ENCODE results near the gene PSME2. TPM values are rescaled to one million over a fixed set of nuclear protein-coding genes. Genes with fewer than 3 reads are reported as not detected.

Gene PSME2
- total RNA-seq, 1 donor from 2014 or later: 173 TPM

GRCh38 chr14:24186831-24187538 lies 40.6 kb upstream of the PSME2 start:
- TF ChIP-seq CTCF (IDR thresholded peaks at IDR 0.05; ENCODE audit: insufficient read depth, low read depth, low read length) (no peak), EZH2 (IDR thresholded peaks at IDR 0.05; ENCODE audit: insufficient read depth, low read length) (no peak)
- no peak for DNase-seq (ENCODE audit: low read depth)
- H3K27ac Mint-ChIP-seq (ENCODE audit: unreplicated experiment): peak overlapping the region; percentile 47

GRCh38 chr14:24185741-24186140 lies 39.3 kb upstream of the PSME2 start:
- peaks cover 32% of the 10 kb centered on the region for H4K20me1 ChIP-seq (ENCODE audit: insufficient read depth, low read length)
- no peak for DNase-seq (ENCODE audit: low read depth)
- H3K27me3 Mint-ChIP-seq (ENCODE audit: low read depth, unreplicated experiment): no peaks in the 10 kb centered on the region
- H2AFZ ChIP-seq (ENCODE audit: low read depth, low read length): no peak overlapping the region
- no peaks in the 10 kb centered on the region for H3K9me3 Mint-ChIP-seq (ENCODE audit: unreplicated experiment)
- TF ChIP-seq CTCF (IDR thresholded peaks at IDR 0.05; ENCODE audit: insufficient read depth, low read depth, low read length) (no peak), EZH2 (IDR thresholded peaks at IDR 0.05; ENCODE audit: insufficient read depth, low read length) (no peak)
- H3K27me3 ChIP-seq (ENCODE audit: insufficient read depth, low read length): no peaks in the 10 kb centered on the region
- H3K9ac ChIP-seq (ENCODE audit: low read length): no peak overlapping the region
- H3K27ac Mint-ChIP-seq (ENCODE audit: unreplicated experiment): no peak overlapping the region
- no peak overlapping the region for H3K27ac ChIP-seq (ENCODE audit: low read depth, low read length)
- peaks cover 25% of the 10 kb centered on the region for H3K36me3 ChIP-seq (ENCODE audit: insufficient read depth, low read length)
- no peaks in the 10 kb centered on the region for H3K9me3 ChIP-seq (ENCODE audit: insufficient read depth, low read depth, low read length)
- peaks cover 12% of the 10 kb centered on the region for H3K36me3 Mint-ChIP-seq (ENCODE audit: low read depth, unreplicated experiment)
- FAIRE-seq: no peak
- H3K4me1 Mint-ChIP-seq (ENCODE audit: low read depth, unreplicated experiment): peaks cover 15% of the 10 kb centered on the region
- H3K4me1 ChIP-seq (ENCODE audit: insufficient read depth, low read length): peaks cover 14% of the 10 kb centered on the region
- no peak overlapping the region for H3K4me3 ChIP-seq (ENCODE audit: insufficient read depth, low read depth, low read length)
- H3K79me2 ChIP-seq (ENCODE audit: insufficient read depth, low read length): peaks cover 32% of the 10 kb centered on the region
- H3K4me3 Mint-ChIP-seq (ENCODE audit: unreplicated experiment): no peak overlapping the region
- no peak overlapping the region for H3K4me2 ChIP-seq (ENCODE audit: low read length)

More at GRCh38 chr14:24186831-24187538, 40.6 kb upstream of the PSME2 start:
- Histone ChIP-seq H3K4me3 (ENCODE audit: insufficient read depth, low read depth, low read length) (peak overlapping the region; percentile 83), H2AFZ (ENCODE audit: low read depth, low read length) (no peak overlapping the region), H3K9ac (ENCODE audit: low read length) (peak overlapping the region; percentile 83), H3K4me2 (ENCODE audit: low read length) (peak overlapping the region; percentile 96), H3K36me3 (ENCODE audit: insufficient read depth, low read length) (peaks cover 26% of the 10 kb centered on the region), H3K27me3 (ENCODE audit: insufficient read depth, low read length) (no peaks in the 10 kb centered on the region), H4K20me1 (ENCODE audit: insufficient read depth, low read length) (peaks cover 30% of the 10 kb centered on the region), H3K9me3 (ENCODE audit: insufficient read depth, low read depth, low read length) (no peaks in the 10 kb centered on the region), H3K4me1 (ENCODE audit: insufficient read depth, low read length) (peaks cover 14% of the 10 kb centered on the region), H3K79me2 (ENCODE audit: insufficient read depth, low read length) (peaks cover 39% of the 10 kb centered on the region), H3K27ac (ENCODE audit: low read depth, low read length) (no peak overlapping the region)
- peaks cover 6% of the 10 kb centered on the region for H3K36me3 Mint-ChIP-seq (ENCODE audit: low read depth, unreplicated experiment)
- H3K9me3 Mint-ChIP-seq (ENCODE audit: unreplicated experiment): no peaks in the 10 kb centered on the region
- no peak for FAIRE-seq
- peaks cover 15% of the 10 kb centered on the region for H3K4me1 Mint-ChIP-seq (ENCODE audit: low read depth, unreplicated experiment)
- no peaks in the 10 kb centered on the region for H3K27me3 Mint-ChIP-seq (ENCODE audit: low read depth, unreplicated experiment)
- peak overlapping the region; percentile 74 for H3K4me3 Mint-ChIP-seq (ENCODE audit: unreplicated experiment)

GRCh38 chr14:24185026-24185425 lies 38.6 kb upstream of the PSME2 start:
- Mint-ChIP-seq H3K36me3 (ENCODE audit: low read depth, unreplicated experiment) (peaks cover 12% of the 10 kb centered on the region), H3K27ac (ENCODE audit: unreplicated experiment) (no peak overlapping the region), H3K27me3 (ENCODE audit: low read depth, unreplicated experiment) (no peaks in the 10 kb centered on the region), H3K4me1 (ENCODE audit: low read depth, unreplicated experiment) (peaks cover 14% of the 10 kb centered on the region), H3K9me3 (ENCODE audit: unreplicated experiment) (no peaks in the 10 kb centered on the region), H3K4me3 (ENCODE audit: unreplicated experiment) (no peak overlapping the region)
- no peak overlapping the region for H3K4me2 ChIP-seq (ENCODE audit: low read length)
- DNase-seq (ENCODE audit: low read depth) (no peak), FAIRE-seq (no peak)
- no peaks in the 10 kb centered on the region for H3K27me3 ChIP-seq (ENCODE audit: insufficient read depth, low read length)
- peaks cover 31% of the 10 kb centered on the region for H3K36me3 ChIP-seq (ENCODE audit: insufficient read depth, low read length)
- no peak overlapping the region for H2AFZ ChIP-seq (ENCODE audit: low read depth, low read length)
- H3K79me2 ChIP-seq (ENCODE audit: insufficient read depth, low read length): peaks cover 28% of the 10 kb centered on the region
- H3K27ac ChIP-seq (ENCODE audit: low read depth, low read length): no peak overlapping the region
- no peak for TF ChIP-seq CTCF (IDR thresholded peaks at IDR 0.05; ENCODE audit: insufficient read depth, low read depth, low read length)
- TF ChIP-seq EZH2 (IDR thresholded peaks at IDR 0.05; ENCODE audit: insufficient read depth, low read length): no peak
- no peak overlapping the region for H3K9ac ChIP-seq (ENCODE audit: low read length)
- H3K9me3 ChIP-seq (ENCODE audit: insufficient read depth, low read depth, low read length): no peaks in the 10 kb centered on the region
- peaks cover 14% of the 10 kb centered on the region for H3K4me1 ChIP-seq (ENCODE audit: insufficient read depth, low read length)
- no peak overlapping the region for H3K4me3 ChIP-seq (ENCODE audit: insufficient read depth, low read depth, low read length)
- H4K20me1 ChIP-seq (ENCODE audit: insufficient read depth, low read length): peaks cover 39% of the 10 kb centered on the region

Measured in astrocyte (in vitro differentiated cells and primary cell).